ENCODE data around the gene COX7A2L.
A peak's percentile ranks its signal among the peaks of the same experiment; 100 is the strongest.

COX7A2L gene

GRCh38 chr2:42315844-42316470 lies 45.1 kb downstream of the COX7A2L start:
- no peak for DNase-seq

GRCh38 chr2:42314892-42315468 lies 46.0 kb downstream of the COX7A2L start:
- DNase-seq: no peak

GRCh38 chr2:42312106-42312505 lies 48.9 kb downstream of the COX7A2L start:
- peak; percentile 22 for DNase-seq

GRCh38 chr2:42310007-42310515 lies 51.0 kb downstream of the COX7A2L start:
- DNase-seq: no peak

- DNase-seq: no peak
Measured at GRCh38 chr2:42309366-42309765, 51.7 kb downstream of the COX7A2L start.

- no peak for DNase-seq
Measured at GRCh38 chr2:42307180-42307579, 53.8 kb downstream of the COX7A2L start.

GRCh38 chr2:42304059-42304713 lies 56.8 kb downstream of the COX7A2L start:
- no peak for DNase-seq

- no peak for DNase-seq
Measured at GRCh38 chr2:42303252-42303651, 57.8 kb downstream of the COX7A2L start.

- DNase-seq: no peak
Measured at GRCh38 chr2:42300527-42300926, 60.5 kb downstream of the COX7A2L start.
